Mononuclear cell (primary cell): ENCODE measurements around the gene PIGU. TPM values are rescaled to one million over a fixed set of nuclear protein-coding genes. Genes with fewer than 3 reads are reported as not detected.
"Not testable (repeated sequence)": the region's sequence is repeated elsewhere in the genome, so short reads cannot be mapped to it uniquely, and the experiment has no call there.

Experiments used
- H3K27me3 ChIP-seq: 2 replicates; pipeline ENCODE4 v1.6.0; 2011; ENCODE audit warnings: low read length, control low read depth; ENCODE audit not compliant: insufficient read depth
- H3K4me1 ChIP-seq: 2 replicates; pipeline ENCODE4 v1.5.1; 2011; ENCODE audit warnings: mild to moderate bottlenecking, low read length, control low read depth; ENCODE audit not compliant: insufficient read depth
- H3K4me3 ChIP-seq: 2 replicates; pipeline ENCODE4 v1.5.1; 2011; ENCODE audit warnings: mild to moderate bottlenecking, low read length, moderate library complexity
- H3K9me3 ChIP-seq: 2 replicates; pipeline ENCODE4 v1.5.1; 2011; ENCODE audit warnings: low read depth, mild to moderate bottlenecking, control low read depth, low read length
- total RNA-seq: library from RNA; depleted of rRNA; stranded (reverse); fragments of >200 nt; gene quantifications from one replicate; pipeline ENCODE4 v1.2.3, GENCODE V29; 2012

Gene PIGU
- total RNA-seq, 1 donor: 4.3 TPM

DNA sequence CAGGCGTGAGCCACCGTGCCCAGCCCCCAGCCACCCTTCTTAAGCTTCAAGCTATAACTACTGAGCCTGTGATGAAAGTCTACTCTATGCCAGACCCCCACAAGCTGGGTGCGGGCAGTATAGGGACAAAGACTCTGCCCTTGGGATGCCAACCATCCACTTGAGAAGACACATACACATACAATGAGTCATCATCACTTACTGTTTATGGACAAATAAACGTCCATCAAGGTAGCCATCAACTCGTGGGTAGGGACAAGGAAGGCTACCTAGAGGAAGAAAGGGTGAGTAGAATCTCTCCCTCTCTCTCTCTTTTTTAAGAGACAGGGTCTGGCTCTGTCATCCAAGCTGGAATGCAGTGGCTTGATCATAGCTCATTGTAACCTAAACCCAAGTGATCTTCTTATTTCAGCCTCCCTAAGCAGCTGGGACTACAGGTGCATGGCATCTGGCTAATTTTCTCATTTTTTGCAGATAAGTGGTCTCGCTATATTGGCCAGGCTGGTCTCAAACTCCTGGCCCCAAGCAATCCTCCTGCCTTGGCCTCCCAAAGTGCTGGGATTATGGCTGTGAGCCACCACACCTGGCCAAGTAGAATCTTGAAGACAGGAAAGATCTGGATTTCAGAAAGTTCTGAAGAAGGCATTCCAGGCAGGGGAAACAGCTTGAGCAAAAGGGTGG, 24.7 kb upstream of the PIGU start:
- Histone ChIP-seq H3K9me3 (no peaks in the 10 kb centered on the region), H3K4me1 (peaks cover 28% of the 10 kb centered on the region), H3K27me3 (no peaks in the 10 kb centered on the region), H3K4me3 (no peak overlapping the region)

DNA sequence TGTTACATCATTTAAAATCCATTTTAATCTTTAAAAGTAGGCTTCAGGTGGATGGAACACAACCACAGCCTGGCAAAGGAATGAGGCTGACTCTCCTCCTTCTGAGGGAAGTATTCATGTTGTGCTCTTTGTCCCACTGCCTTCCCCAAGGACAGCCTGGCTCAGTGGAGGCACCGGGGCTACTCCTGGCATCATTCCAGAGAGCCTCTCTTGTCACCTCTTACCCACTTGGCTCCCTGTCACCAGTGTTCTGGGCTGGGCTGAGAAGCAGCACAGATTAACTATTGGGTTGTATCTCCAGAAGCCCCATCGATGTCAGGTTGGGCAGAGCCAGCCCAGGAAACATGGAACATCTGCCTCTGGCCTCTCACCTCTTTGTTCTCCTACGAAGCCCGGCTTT, 16.5 kb upstream of the PIGU start:
- Histone ChIP-seq H3K4me3 (no peak overlapping the region), H3K9me3 (no peaks in the 10 kb centered on the region), H3K4me1 (no peaks in the 10 kb centered on the region), H3K27me3 (no peaks in the 10 kb centered on the region)

DNA sequence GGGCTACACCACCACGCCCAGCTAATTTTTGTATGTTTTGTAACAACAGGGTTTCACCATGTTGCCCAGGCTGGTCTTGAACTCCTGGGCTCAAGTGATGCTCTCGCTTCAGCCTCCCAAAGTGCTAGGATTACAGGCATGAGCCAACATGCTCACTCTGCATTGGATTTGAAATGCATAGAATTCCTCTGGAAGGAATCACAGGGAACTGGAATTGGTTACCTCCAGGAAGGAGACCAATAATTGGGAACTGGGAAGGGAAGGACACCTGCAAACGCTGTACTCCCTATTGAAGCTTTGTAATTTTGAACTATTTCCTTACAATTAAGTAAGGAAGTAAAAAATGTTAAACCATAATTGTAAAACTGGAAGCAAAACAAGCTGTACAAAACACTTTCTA, 14.9 kb upstream of the PIGU start:
- Histone ChIP-seq H3K27me3 (no peaks in the 10 kb centered on the region), H3K4me3 (no peak overlapping the region), H3K4me1 (peaks cover 3% of the 10 kb centered on the region), H3K9me3 (no peaks in the 10 kb centered on the region)

DNA sequence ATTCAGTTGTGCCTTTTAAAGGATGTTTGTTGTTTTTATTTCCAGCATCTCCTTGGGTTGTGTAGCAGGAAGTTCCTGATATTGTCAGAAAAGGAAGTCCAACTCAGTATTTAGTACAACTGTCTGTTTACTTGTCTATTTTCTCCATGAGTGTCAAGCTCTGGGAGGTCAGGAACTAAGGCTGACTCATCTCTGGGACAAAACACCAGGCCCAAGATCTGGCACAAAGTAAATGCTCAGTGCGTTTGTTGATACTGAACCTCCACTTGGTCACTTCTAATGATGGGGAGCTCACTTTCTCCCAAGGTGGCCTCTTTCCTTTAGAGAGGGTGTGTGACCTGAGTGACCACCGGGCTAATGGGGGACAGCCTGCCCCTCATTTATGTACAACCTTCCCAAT, 12.6 kb upstream of the PIGU start:
- Histone ChIP-seq H3K27me3 (no peaks in the 10 kb centered on the region), H3K4me3 (no peak overlapping the region), H3K9me3 (no peaks in the 10 kb centered on the region), H3K4me1 (peaks cover 3% of the 10 kb centered on the region)

DNA sequence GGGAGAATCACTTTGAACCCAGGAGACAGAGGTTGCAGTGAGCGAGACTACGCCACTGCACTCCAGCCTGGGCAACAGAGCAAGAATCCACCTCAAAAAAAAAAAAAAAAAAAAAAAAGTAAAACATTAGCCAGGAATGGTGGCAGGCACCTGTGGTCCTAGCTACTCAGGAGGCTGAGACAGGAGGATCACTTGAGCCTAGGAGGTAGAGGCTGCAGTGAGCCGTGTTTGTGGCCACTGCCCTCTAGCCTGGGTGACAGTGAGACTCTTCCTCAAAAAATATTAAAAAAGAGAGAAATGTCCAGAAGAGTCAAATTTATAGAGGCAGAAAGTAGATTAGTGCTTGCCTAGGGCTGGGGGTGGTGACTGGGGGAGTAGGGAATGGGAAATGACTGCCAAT, 6.8 kb upstream of the PIGU start:
- H3K4me1 ChIP-seq: peaks cover 17% of the 10 kb centered on the region
- no peak overlapping the region for H3K4me3 ChIP-seq
- H3K27me3 ChIP-seq: no peaks in the 10 kb centered on the region
- H3K9me3 ChIP-seq: no peaks in the 10 kb centered on the region

DNA sequence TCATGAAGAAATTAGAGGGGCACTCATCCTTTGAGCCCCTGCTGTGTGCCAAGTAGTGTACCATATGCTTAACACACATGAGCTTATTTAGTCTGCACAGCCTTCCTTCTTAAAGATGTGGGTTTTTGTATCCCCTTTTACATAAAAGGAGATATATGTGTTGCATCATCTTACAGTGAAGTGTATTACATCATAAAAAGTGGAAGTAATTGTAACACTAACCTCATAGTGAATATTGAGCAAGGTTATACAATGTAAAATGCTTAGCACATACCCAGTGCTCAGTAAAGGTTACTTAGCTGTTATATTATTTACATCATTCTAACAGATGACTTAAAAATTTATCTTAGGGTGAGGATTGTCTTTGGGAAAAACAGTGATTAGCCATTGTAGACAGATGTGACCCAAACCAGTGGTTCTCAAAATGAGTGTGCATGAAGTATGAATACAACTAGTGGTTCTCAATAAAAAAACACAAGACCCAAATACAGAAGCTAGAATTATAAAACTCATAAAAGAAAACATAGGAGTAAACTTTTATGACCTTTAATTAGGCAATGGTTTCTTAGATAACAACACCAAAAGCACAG, 3.8 kb upstream of the PIGU start:
- no peaks in the 10 kb centered on the region for H3K9me3 ChIP-seq
- H3K4me3 ChIP-seq: no peak overlapping the region
- no peaks in the 10 kb centered on the region for H3K27me3 ChIP-seq
- H3K4me1 ChIP-seq: peaks cover 28% of the 10 kb centered on the region

DNA sequence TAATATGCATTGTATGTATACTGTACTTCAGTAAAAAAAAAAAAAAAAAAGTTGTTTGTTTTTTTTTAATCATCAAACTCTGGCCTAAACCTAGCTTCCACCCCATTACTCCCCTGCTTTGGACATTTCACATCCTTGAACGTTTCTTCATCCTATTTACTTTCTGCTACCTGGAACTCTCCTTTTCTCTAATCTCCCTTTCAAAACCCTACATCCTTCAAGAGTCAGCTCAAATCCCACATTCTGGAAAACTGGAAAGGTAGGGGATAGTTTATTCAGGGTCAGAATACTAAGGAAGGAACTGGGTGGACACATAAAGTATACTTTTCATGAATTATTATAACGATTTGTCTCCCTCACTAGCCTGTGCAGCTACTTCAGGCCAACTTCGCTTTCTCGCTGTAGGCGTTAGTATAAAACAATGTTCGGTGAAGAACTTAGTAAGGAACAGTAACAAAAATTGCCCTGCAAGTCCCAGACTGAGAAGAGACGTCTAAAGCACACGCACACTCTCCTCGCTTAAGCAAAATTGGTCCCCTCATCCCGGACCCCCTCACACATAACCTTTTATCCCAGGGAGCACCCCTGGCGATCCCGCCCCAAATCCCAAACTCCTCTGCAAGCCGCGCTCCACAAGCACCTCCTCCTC, 775 bp downstream of the PIGU start:
- Histone ChIP-seq H3K9me3 (no peaks in the 10 kb centered on the region), H3K27me3 (no peaks in the 10 kb centered on the region), H3K4me3 (peak overlapping the region; percentile 70), H3K4me1 (peaks cover 30% of the 10 kb centered on the region)

DNA sequence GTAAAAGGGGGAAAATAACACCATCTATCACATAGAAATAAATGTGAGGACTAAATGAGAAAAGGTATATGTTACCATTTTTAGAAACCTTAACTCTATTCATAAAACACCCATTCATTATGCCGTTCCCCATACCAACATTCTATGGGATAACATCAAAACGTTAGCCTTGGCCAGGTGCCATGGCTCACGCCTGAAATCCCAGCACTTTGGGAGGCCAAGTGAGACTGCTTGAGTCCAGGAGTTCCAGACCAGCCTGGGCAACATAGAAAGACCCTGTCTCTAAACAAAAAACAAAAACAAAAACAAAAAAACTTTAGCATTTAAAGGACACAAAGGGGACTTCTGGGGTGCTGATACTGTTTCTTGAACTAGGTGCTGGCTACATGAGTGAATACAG, 1.3 kb downstream of the PIGU start:
- Histone ChIP-seq H3K4me1 (peaks cover 27% of the 10 kb centered on the region), H3K9me3 (no peaks in the 10 kb centered on the region), H3K27me3 (no peaks in the 10 kb centered on the region), H3K4me3 (no peak overlapping the region)

DNA sequence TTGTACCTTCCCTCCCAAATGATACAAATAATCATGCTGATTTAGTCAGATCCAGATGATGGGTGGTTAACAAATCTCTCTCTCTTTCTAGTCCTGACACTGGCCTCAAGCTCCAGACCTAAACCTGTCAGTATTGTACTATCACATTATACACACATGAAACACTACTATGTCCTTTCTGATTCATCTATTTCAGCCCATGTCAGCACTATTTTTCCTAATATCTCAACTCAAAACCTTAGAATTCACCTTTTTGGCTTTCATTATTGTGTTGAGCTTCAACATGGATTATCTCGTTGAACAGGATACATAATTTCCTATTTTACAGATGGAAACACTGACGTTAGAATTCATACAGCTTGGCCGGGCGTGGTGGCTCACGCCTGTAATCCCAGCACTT, 3.5 kb downstream of the PIGU start:
- no peaks in the 10 kb centered on the region for H3K27me3 ChIP-seq
- no peaks in the 10 kb centered on the region for H3K9me3 ChIP-seq
- peaks cover 20% of the 10 kb centered on the region for H3K4me1 ChIP-seq
- no peak overlapping the region for H3K4me3 ChIP-seq

DNA sequence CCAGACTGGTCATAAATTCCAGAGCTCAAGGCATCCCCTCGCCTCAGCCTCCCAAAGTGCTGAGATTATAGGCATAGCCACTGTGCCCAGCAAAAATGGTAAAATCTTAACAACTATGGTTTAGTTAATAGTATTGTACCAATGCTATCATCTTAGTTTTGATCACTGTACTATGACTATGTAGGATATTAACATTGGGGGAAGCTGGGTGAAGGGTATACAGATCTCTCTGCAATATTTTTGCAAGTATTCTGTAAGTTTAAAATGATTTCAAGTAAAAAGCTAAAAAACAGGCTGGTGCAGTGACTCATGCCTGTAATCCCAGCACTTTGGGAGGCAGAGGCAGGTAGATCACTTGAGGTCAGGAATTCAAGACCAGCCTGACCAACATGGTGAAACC, 7.8 kb downstream of the PIGU start:
- Histone ChIP-seq H3K27me3 (no peaks in the 10 kb centered on the region), H3K4me1 (no peaks in the 10 kb centered on the region), H3K4me3 (no peak overlapping the region), H3K9me3 (no peaks in the 10 kb centered on the region)

DNA sequence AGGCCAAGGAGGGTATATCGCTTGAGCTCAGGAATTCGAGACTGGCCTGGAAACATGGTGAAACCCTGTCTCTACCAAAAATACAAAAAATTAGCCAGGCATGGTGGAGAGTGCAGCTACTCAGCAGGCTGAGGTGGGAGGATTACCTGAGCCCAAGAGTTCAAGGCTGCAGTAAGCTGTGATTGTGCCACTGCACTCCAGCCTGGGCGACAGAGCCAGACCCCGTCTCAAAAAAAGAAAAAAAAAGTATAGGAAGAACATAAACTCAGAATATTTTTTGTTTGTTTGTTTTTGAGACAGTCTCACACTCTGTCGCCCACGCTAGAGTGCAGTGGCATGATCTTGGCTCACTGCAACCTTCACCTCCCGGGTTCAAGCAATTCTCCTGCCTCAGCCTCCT, 12.1 kb downstream of the PIGU start:
- H3K9me3 ChIP-seq: not testable (repeated sequence)

DNA sequence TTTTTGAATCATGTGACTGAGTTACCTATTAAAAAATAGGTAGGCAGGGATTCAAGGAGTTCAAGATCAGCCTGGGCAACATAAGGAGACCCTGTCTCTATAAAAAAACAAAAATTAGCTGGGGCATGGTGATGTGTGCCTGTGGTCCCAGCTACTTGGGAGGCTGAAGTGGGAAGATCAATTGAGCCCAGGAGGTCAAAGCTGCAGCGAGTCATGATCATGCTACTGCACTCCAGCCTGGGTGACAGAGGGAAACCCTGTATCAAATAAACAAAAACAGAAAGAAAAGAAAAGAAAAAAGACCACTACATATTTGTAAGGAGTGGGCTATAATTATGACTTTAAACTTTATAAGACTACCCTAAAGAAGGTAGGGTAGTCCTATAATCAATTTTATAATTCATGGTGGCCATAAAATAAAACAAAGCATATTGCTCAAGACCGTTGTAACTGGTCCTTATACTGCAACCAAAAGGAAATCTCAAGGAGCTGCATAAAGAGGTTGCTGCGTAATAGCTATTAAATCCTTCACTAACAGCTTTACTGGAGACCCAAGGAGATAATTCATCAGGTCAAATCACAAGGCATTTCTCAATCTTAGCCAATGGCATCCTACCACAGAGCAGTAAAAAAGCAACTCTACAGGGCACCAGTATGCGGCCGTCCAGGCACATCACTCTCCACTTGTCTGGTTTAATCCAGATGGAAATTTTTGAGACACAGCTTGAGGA, 13.5 kb downstream of the PIGU start:
- no peak overlapping the region for H3K4me3 ChIP-seq
- no peaks in the 10 kb centered on the region for H3K9me3 ChIP-seq

More for the DNA sequence above, 12.1 kb downstream of the PIGU start:
- H3K4me3 ChIP-seq, H3K4me1 ChIP-seq, H3K27me3 ChIP-seq: not testable (repeated sequence)

DNA sequence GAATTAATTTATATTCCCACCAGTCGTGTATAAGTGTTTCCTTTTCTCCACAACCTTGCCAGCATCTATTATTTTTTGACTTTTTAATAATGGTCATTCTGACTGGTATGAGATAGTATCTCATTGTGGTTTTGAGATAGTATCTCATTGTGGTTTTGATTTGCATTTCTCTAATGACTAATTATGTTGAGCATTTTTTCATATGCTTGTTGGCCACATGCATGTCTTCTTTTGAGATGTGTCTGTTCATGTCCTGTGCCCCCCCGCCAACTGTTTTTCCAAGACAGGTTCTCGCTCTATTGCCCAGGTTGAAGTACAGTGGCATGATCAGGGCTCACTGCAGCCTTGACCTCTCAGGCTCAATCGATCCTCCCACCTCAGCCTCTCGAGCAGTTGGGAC, 15.1 kb downstream of the PIGU start:
- not testable (repeated sequence) for H3K9me3 ChIP-seq, H3K4me3 ChIP-seq, H3K27me3 ChIP-seq, H3K4me1 ChIP-seq

More for the DNA sequence above, 13.5 kb downstream of the PIGU start:
- Histone ChIP-seq H3K4me1 (no peaks in the 10 kb centered on the region), H3K27me3 (no peaks in the 10 kb centered on the region)

DNA sequence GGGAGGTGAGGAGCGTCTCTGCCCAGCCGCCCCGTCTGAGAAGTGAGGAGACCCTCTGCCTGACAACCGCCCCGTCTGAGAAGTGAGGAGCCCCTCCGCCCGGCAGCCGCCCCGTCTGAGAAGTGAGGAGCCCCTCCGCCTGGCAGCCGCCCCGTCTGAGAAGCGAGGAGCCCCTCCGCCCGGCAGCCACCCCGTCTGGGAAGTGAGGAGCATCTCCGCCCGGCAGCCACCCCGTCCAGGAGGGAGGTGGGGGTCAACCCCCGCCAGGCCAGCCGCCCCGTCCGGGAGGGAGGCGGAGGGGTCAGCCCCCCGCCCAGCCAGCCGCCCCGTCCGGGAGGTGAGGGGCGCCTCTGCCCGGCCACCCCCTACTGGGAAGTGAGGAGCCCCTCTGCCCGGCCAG, 18.2 kb downstream of the PIGU start:
- not testable (repeated sequence) for H3K27me3 ChIP-seq, H3K4me1 ChIP-seq, H3K4me3 ChIP-seq, H3K9me3 ChIP-seq

DNA sequence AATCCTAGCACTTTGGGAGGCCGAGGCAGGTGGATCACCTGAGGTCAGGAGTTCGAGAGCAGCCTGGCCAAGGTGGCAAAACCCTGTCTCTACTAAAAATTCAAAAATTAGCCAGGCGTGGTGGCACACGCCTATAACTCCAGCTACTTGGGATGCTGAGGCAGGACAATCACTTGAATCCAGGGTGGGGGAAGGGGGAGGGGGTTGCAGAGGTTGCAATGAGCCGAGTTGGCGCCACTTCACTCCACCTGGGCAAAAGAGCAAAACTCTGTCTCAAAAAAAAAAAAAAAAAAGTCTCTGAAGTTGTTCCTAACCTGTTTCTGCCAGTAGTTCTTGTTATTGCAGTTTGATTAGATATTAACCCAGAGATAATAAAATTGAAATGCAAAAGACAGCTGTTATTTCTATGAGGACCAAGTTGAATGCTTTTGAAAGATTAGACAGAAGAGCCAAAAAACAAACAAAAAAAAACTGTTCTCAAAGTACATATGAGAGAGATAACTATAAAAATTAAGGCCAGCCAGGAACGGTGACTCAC, 22.6 kb downstream of the PIGU start:
- Histone ChIP-seq H3K4me3 (no peak overlapping the region), H3K9me3 (no peaks in the 10 kb centered on the region), H3K27me3 (no peaks in the 10 kb centered on the region), H3K4me1 (no peaks in the 10 kb centered on the region)
